Neural progenitor cell (in vitro differentiated cells): ENCODE results near the gene PDZRN4.

Experiments used
- CTCF ChIP-seq: fragments of 200-600 bp; sonication (generic); IDR thresholded peaks from 2 replicates; pipeline ENCODE4 v1.5.1; 2017; ENCODE audit warnings: antibody characterized with exemption, mild to moderate bottlenecking
- EZH2 ChIP-seq: fragments of 200-600 bp; sonication (generic); IDR thresholded peaks from 2 replicates; pipeline ENCODE4 v1.6.1; 2017; ENCODE audit warnings: antibody characterized with exemption, mild to moderate bottlenecking, moderate library complexity

GRCh38 chr12:41419131-41419893 lies 231.2 kb downstream of the PDZRN4 start:
- TF ChIP-seq EZH2 = no peak
- TF ChIP-seq CTCF = no peak
